Right renal pelvis (tissue), 4 donors: ENCODE measurements around the gene ZNF253. TPM values are rescaled to one million over a fixed set of nuclear protein-coding genes. Genes with fewer than 3 reads are reported as not detected.
"Not testable (repeated sequence)": the region's sequence is repeated elsewhere in the genome, so short reads cannot be mapped to it uniquely, and the experiment has no call there.

Source experiments
- DNase-seq, 4 donors: peaks; one replicate each; pipeline ENCODE4 v3.0.0-alpha.2; 2013; ENCODE audit warnings: low read depth in 4 of 4, low spot score in 3 of 4, missing footprints in 1 of 4
- polyA plus RNA-seq, 4 donors: library from polyadenylated mRNA; unstranded; fragments of 120-200 nt; gene quantifications; one replicate each; pipeline ENCODE4 v1.2.1, GENCODE V29; 2013; ENCODE audit not compliant: insufficient read length in 4 of 4

ZNF253 gene
- polyA plus RNA-seq, 4 donors = 27.9 to 45.2 (median 40.1) TPM

- DNase-seq = not testable (repeated sequence)
Measured at GRCh38 chr19:19892055-19892941, 26.6 kb downstream of the ZNF253 start.

GRCh38 chr19:19900139-19900728, 34.6 kb downstream of the ZNF253 start:
- peak in 3 of 4 donors; percentile 14 to 43 (median 30) for DNase-seq

- peak; percentile 91 to 98 (median 96) for DNase-seq
Measured at GRCh38 chr19:19900729-19901444, 35.2 kb downstream of the ZNF253 start, which contains the start of gene ZNF93. TSS of gene ZNF93 (plus strand) at chr19:19900946. CDS start at chr19:19901089, 143 bp downstream.

- not testable (repeated sequence) for DNase-seq
Measured at GRCh38 chr19:19907551-19907950, 41.9 kb downstream of the ZNF253 start.

- no peak for DNase-seq
Measured at GRCh38 chr19:19909654-19910053, 44.0 kb downstream of the ZNF253 start.

GRCh38 chr19:19911150-19911549, 45.5 kb downstream of the ZNF253 start:
- DNase-seq = no peak

GRCh38 chr19:19914596-19914995, 48.9 kb downstream of the ZNF253 start:
- no peak for DNase-seq

- not testable (repeated sequence) for DNase-seq
Measured at GRCh38 chr19:19930417-19930816, 64.7 kb downstream of the ZNF253 start.

- not testable (repeated sequence) for DNase-seq
Measured at GRCh38 chr19:19933432-19934314, 68.0 kb downstream of the ZNF253 start.

GRCh38 chr19:19937403-19937802, 71.7 kb downstream of the ZNF253 start:
- DNase-seq = no peak

- DNase-seq = no peak
Measured at GRCh38 chr19:19938449-19938848, 72.8 kb downstream of the ZNF253 start.

GRCh38 chr19:19943848-19944582, 78.3 kb downstream of the ZNF253 start:
- no peak for DNase-seq

Other genes with a start within 250 kb of the ZNF253 start
- 1 to 10 TPM; 3.0 to 4.4 (median 3.8) TPM for gene PBX4, start 247.2 kb upstream of the ZNF253 start, polyA plus RNA-seq
- 10 to 100 TPM; 21.1 to 32.1 (median 26.6) TPM for gene LPAR2, start 237.7 kb upstream of the ZNF253 start, polyA plus RNA-seq
- 1 to 10 TPM; 5.0 to 6.0 (median 5.4) TPM for gene GMIP, start 222.2 kb upstream of the ZNF253 start, polyA plus RNA-seq
- 10 to 100 TPM; 41.0 to 59.1 (median 53.0) TPM for gene ATP13A1, start 202.2 kb upstream of the ZNF253 start, polyA plus RNA-seq
- 10 to 100 TPM; 16.5 to 17.5 (median 16.8) TPM for gene ZNF101, start 197.0 kb upstream of the ZNF253 start, polyA plus RNA-seq
- gene ZNF14, start 132.8 kb upstream of the ZNF253 start, polyA plus RNA-seq = 10 to 100 TPM; 14.5 to 17.8 (median 16.9) TPM
- 10 to 100 TPM; 23.3 to 42.5 (median 34.5) TPM for gene ZNF506, start 44.1 kb upstream of the ZNF253 start, polyA plus RNA-seq
- gene ZNF93, start 35.1 kb downstream of the ZNF253 start, polyA plus RNA-seq = 10 to 100 TPM; 16.9 to 21.2 (median 19.8) TPM
- gene ZNF682, start 173.6 kb downstream of the ZNF253 start, polyA plus RNA-seq = 10 to 100 TPM; 13.0 to 16.6 (median 16.1) TPM
- 10 to 100 TPM; 12.4 to 17.8 (median 13.2) TPM for gene ZNF90, start 212.1 kb downstream of the ZNF253 start, polyA plus RNA-seq